ENCODE data around the gene GFY.
"Not testable (repeated sequence)": the region's sequence is repeated elsewhere in the genome, so short reads cannot be mapped to it uniquely, and the experiment has no call there.

The GFY gene

DNA sequence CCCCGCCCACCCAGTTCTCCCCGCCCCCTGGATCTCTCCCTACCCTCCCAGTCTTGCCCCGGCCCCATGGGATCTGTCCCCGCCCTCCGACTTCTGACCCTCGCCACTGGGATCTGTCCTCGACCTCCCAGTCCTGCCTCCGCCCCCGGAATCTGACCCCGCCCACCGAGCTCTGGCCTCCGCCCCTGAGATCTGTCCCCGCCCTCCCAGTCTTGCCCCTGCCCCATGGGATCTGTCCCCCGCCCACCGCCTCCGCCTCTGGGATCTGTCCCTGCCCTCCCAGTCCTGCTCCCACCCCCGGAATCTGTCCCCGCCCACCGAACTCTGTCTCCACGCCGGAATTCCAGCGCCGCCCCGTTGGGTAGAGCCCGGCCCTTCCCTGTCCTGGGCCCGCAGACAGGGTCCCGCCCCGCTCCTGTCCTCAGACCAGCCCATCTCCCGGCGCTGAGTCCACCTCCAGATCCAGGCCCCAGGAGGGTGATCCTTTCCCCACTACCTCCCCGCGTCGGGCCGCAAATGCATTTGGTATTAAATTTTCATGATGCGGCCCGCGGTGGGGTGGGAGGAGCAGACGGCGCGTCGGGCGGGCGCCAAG, 17.7 kb downstream of the GFY start:
- TF ChIP-seq CTCF (IDR thresholded peaks at IDR 0.05; ENCODE audit: extremely low read depth, insufficient read depth, missing control alignments), result no peak
- peak; percentile 86 for DNase-seq (ENCODE audit: low spot score)
- in situ Hi-C loops (cut with MboI; ENCODE audit: low pct_unique_long_range_greater_than_20kb, low sequenced_read_pairs, unreplicated experiment), result no loop called here

DNA sequence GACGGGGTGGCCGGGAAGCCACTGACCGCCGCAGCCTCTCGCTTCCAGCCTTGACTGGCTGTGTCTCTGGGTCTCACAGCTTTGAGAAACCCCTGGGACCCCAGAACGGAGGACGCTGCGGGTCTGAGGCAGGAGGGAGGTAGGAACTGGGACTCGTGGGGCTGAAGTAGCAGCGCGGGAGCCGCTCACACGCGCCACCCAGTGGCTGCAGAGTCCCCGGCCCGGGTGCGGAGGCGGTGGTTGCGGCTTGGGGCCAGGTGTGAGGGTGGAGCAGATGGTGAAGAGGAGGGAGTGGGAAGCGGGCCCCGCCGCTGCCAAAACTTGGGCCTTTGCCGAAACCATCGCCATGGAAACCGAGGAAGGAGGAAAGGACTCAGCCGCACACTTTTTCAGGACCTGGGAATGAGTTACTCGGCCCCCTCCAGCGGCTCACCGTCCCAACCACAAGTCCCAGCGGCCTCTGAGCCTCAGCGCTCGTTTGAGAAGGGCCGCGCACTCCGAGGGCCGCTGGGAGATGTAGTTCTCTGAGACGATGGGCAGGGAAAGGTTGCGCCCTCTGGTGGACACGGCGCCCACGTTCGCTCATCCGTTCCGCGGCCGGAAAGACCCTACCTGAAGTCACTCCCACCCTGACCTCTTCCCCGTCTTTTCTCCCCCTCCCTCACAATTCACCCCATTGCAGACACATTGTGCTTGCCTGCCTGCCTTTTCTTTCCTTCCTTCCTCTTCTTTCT, 18.3 kb downstream of the GFY start:
- TF ChIP-seq CTCF (IDR thresholded peaks at IDR 0.05; ENCODE audit: extremely low read depth, insufficient read depth, missing control alignments), result peak; percentile 96
- in situ Hi-C loops (cut with MboI; ENCODE audit: low pct_unique_long_range_greater_than_20kb, low sequenced_read_pairs, unreplicated experiment), result no loop called here
- peak; percentile 94 for DNase-seq (ENCODE audit: low spot score)

GRCh38 chr19:49444100-49444700, 19.0 kb downstream of the GFY start:
- DNase-seq (ENCODE audit: low spot score); in situ Hi-C loops (cut with MboI; ENCODE audit: low pct_unique_long_range_greater_than_20kb, low sequenced_read_pairs, unreplicated experiment): not testable (repeated sequence)

- DNase-seq (ENCODE audit: low spot score), result no peak
- no peak for TF ChIP-seq CTCF (IDR thresholded peaks at IDR 0.05; ENCODE audit: extremely low read depth, insufficient read depth, missing control alignments)
- in situ Hi-C loops (cut with MboI; ENCODE audit: low pct_unique_long_range_greater_than_20kb, low sequenced_read_pairs, unreplicated experiment), result no loop called here
Measured at GRCh38 chr19:49445997-49446396, 20.8 kb downstream of the GFY start.

DNA sequence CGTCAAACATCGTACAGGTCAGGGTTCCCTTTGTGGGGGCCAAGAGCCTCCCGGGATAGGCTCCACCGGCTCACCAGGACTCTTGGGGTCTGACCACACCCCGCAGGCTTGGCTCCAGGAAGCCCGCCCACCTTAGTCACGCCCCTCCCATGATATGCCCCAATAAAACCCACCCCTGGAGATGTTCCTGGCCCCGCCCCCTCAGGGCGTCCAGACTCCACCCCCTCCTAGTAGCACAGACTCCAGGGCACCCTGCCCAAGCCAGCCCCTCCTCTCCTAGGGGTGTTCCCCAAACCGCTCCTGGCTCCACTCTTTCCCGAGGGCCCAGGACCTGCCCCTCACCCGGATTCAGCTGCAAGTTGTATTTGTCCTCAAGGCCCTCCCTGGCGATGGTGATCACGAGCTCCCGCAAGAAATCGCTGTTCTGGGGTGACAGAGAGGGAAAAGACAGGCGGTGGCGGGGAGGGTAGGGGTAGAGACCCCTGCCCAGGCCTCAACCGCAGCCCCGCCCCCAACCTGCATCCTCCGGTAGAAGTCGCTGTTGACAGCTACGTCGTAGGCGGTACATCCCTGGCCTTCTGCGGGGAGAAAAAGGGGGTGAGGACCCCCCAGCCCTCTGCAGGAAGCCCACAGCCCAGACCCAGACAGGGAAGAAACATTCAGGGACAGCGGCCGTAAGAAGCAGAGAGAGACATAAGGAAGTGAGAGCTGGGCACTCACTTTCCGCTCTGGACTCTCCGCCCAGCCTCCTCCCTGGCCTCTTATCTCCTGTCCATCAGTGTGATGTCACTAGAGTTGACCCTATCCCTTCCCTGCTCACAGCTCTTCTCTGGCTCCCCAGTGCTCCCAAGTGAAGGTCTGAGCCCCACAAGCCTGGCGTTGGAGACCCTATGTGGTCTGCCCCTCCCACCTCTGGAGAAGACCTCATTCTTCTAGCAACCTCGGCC, 22.6 kb downstream of the GFY start:
- peak; percentile 13 for DNase-seq (ENCODE audit: low spot score)
- no peak for TF ChIP-seq CTCF (IDR thresholded peaks at IDR 0.05; ENCODE audit: extremely low read depth, insufficient read depth, missing control alignments)
- in situ Hi-C loops (cut with MboI; ENCODE audit: low pct_unique_long_range_greater_than_20kb, low sequenced_read_pairs, unreplicated experiment), result no loop called here

DNA sequence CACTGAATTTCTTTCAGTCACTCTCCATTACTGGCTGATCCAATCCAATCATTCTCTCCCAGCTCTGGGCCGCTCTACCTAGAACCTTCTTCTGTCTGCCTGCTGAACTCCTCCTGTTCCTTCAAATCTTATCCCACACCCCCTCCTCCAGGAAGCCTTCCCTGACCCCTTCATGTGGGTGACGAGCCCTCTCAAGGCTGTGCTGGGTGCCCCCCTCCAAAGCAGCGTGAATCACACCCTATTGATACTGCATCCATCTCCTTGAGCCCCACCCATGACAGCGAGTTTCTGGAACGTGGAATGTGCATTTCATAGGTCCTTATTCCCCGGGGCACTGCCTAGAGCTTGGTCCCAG, 23.2 kb downstream of the GFY start:
- DNase-seq (ENCODE audit: low spot score), result no peak
- in situ Hi-C loops (cut with MboI; ENCODE audit: low pct_unique_long_range_greater_than_20kb, low sequenced_read_pairs, unreplicated experiment), result no loop called here
- TF ChIP-seq CTCF (IDR thresholded peaks at IDR 0.05; ENCODE audit: extremely low read depth, insufficient read depth, missing control alignments), result no peak

All from GM13977 (cell line).